ENCODE data around the gene COL9A1.

Gene COL9A1

DNA sequence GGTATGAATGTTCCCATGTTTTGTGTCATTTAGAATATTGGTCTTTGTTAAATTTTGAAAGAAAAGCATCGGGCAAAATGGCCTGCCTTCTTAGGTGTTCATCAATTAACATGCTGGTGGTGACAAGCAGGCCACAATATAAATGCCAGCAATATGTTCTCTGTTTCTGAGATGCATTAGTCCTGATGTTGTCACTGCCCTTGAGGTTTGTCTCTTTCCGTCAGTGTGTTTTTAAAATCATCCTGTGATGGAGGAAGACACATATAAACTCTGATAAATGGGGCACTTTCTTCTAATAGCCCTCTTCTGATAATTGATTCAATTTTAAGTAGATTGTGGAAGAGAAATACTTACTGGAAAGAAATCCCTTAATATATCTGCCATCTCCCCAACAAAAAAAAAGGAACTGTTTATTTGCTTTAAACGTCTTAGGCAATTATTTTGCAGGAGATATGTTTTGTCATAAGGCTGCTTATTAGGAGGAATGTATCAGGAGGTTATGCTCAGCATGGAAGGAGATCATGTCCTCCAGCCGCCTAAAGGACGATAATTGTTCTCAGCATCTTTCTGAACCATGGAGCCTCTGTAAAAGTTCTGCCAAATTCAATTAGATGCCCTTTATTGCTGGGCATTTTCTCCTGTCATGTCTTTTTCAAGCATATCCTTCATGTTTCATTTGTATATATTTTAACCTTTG, 134.1 kb downstream of the COL9A1 start:
- DNase-seq = no peak

Measured in NCI-H510A treated with DMSO at 0.1 percent for 48 hours (cell line).